ENCODE data around the gene SCNN1G. TPM values are rescaled to one million over a fixed set of nuclear protein-coding genes. Genes with fewer than 3 reads are reported as not detected.
A peak's percentile ranks its signal among the peaks of the same experiment; 100 is the strongest.

Gene SCNN1G
- total and polyA plus RNA-seq, 2 of the 13 experiments (the other 11 are each of a cell fraction or from before 2014, with no cell fraction given) = not detected

- no peak for TF ChIP-seq NFAT5 (CRISPR knock-in tag; IDR thresholded peaks at IDR 0.05)
- no peak for TF ChIP-seq RFXAP (CRISPR knock-in tag; IDR thresholded peaks at IDR 0.05; ENCODE audit: borderline replicate concordance)
- no peak for TF ChIP-seq ARNT (IDR thresholded peaks at IDR 0.05)
- no peak for TF ChIP-seq ZNF720 (CRISPR knock-in tag; IDR thresholded peaks at IDR 0.05)
- no peak for TF ChIP-seq ZNF354B (CRISPR knock-in tag; IDR thresholded peaks at IDR 0.05)
- peak; percentile 68; the same call in 1 of the 2 replicates for TF ChIP-seq MIXL1 (CRISPR knock-in tag; IDR thresholded peaks at IDR 0.05)
- 0 out of 2 replicates have a peak, but pooled peaks have one; percentile 18 for TF ChIP-seq PPARG (CRISPR knock-in tag; conservative IDR thresholded peaks at IDR 0.05)
- no peak for TF ChIP-seq SOX13 (IDR thresholded peaks at IDR 0.05)
- TF ChIP-seq SOX13 (CRISPR knock-in tag; conservative IDR thresholded peaks at IDR 0.05 in 1 of 2, IDR thresholded peaks at IDR 0.05 in 1 of 2) = peak in 1 of 2 experiments; percentile 57; a peak in 1 of 4 replicates
- no peak for TF ChIP-seq SKI (IDR thresholded peaks at IDR 0.05; ENCODE audit: partially characterized antibody)
- TF ChIP-seq PLRG1 (conservative IDR thresholded peaks at IDR 0.05) = no peak
- no peak for TF ChIP-seq JDP2 (CRISPR knock-in tag; IDR thresholded peaks at IDR 0.05; ENCODE audit: borderline replicate concordance)
- peak; percentile 94 for TF ChIP-seq ZNF652 (CRISPR knock-in tag; IDR thresholded peaks at IDR 0.05; ENCODE audit: borderline replicate concordance, low read depth)
- peak; percentile 67; the same call in 1 of the 2 replicates for TF ChIP-seq HOMEZ (CRISPR knock-in tag; IDR thresholded peaks at IDR 0.05; ENCODE audit: low read depth)
- TF ChIP-seq ZBTB38 (CRISPR knock-in tag; IDR thresholded peaks at IDR 0.05) = no peak
- no peak for TF ChIP-seq AKNA (CRISPR knock-in tag; IDR thresholded peaks at IDR 0.05; ENCODE audit: borderline replicate concordance)
- TF ChIP-seq RXRA (CRISPR knock-in tag; IDR thresholded peaks at IDR 0.05) = no peak
- no peak for TF ChIP-seq NR2F6 (IDR thresholded peaks at IDR 0.05)
- 0 out of 2 replicates have a peak, but pooled peaks have one; percentile 14 for TF ChIP-seq NR2F6 (CRISPR knock-in tag; IDR thresholded peaks at IDR 0.05)
- TF ChIP-seq SALL1 (CRISPR knock-in tag; IDR thresholded peaks at IDR 0.05) = peak; percentile 12; the same call in 1 of the 2 replicates
- no peak for TF ChIP-seq RORA (CRISPR knock-in tag; IDR thresholded peaks at IDR 0.05)
Observed at GRCh38 chr16:23134274-23134673, 48.3 kb upstream of the SCNN1G start (continued).

All from HepG2 (cell line).